Hematopoietic multipotent progenitor cell treated with erythropoietin and hydrocortisone succinate and interleukin-3 and kit ligand, for 17 days (in vitro differentiated cells): ENCODE measurements around the gene AXL.
A peak's percentile ranks its signal among the peaks of the same experiment; 100 is the strongest.
"Not testable (repeated sequence)": the region's sequence is repeated elsewhere in the genome, so short reads cannot be mapped to it uniquely, and the experiment has no call there.

ENCODE experiments used
- DNase-seq: peaks from one replicate; pipeline ENCODE4 v3.0.0-alpha.2; 2015; ENCODE audit warnings: low spot score

AXL gene

GRCh38 chr19:41206926-41207750 is 11.9 kb upstream of the AXL start:
- DNase-seq: peak; percentile 54

- DNase-seq: no peak
Measured at GRCh38 chr19:41214161-41214560, 4.9 kb upstream of the AXL start.

- DNase-seq: no peak
Measured at GRCh38 chr19:41217741-41218140, 1.3 kb upstream of the AXL start.

- no peak for DNase-seq
Measured at GRCh38 chr19:41218249-41218614, 791 bp upstream of the AXL start.

DNA sequence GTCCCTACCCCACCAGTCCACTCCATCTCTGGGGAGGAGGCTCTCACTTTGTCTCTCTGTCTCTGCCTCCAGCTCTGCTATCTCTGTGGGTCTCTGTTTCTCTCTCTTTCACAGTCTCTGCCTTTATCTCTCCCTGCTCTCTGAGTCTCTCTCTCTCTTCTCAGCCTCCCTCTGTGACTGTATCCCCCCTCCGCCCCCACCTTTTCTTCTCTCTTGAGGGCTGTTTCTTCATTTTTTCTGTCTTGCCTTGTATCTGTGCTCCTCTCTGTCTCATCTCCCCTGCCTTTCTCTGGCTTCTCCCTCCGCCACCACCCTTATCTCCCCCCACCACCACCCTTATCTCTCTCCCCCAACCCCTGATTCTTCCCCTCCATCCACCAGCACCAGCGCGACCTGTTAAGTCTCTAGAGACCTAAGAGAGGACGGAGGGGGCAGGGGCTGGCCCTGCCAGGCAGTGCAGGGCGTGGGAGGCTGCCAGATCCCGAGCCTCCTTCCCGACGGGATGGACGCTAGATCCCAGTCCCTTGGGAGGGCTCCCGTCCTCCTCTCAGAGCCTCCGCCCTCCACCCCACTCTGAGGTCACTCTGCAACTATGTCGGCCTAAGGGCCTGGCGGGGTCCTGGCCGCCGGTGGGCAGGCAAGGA is 1.0 kb downstream of the AXL start:
- no peak for DNase-seq

DNA sequence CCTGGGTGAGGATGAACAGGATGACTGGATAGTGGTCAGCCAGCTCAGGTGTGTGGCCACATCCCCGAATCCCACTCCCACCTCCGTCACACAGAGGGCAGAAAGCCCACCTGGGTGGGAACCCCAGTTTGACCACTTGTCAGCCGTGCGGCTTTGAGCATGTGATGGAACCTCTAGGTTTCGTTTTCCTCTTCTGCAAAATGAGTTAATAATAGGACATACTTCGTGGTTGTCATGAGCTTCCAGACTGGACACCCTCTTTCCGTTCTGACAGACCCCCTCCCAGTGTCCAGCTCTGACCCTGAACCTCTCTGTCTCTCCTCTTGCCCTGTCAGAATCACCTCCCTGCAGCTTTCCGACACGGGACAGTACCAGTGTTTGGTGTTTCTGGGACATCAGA is 1.8 kb downstream of the AXL start:
- no peak for DNase-seq

DNA sequence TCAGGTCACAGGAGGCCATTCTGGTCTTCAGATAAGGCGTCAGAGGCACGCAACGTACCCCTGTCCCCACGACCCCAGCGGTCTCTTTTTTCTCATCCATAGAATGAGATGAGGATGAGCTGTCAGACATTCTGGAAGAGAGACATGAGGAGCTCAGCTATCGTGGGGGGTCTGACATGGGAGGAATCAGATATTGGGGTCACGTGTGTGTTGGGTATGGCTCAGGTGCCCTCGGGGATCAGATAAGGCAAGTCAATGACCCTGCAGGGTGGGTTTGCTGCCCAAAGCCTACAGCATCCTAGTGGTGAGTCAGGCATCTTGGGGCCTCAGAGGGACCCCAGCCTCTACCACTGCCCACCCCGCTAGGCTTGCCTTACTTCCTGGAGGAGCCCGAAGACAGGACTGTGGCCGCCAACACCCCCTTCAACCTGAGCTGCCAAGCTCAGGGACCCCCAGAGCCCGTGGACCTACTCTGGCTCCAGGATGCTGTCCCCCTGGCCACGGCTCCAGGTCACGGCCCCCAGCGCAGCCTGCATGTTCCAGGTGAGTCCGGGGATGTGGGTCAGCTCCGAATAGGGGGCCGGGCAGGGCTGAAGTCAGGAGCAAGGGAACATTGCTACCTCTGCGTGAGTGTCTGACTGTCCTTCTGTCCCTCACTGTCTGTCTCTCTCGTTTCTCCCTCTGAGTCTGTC is 2.6 kb downstream of the AXL start:
- DNase-seq: no peak

DNA sequence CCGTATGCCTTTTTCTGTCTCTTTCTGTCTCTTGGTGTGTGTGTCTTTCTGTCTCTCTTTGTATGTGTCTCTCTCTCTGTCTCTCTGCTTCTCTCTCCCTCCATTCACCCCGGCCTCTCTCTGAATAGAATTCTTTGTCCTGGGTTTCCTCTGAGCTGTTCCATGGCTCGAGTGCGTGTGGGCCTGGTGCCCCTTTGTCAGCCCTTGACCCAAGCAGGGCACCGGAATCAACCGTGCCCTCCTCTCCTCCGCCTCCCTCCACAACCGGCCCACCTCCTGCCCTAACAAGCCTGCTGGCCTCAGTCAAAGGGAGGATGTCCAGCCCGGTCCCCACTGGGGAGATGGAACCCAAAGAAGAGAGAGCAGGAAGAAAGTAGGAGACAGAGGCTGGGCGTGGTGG is 3.2 kb downstream of the AXL start:
- no peak for DNase-seq

GRCh38 chr19:41223431-41224234 is 4.6 kb downstream of the AXL start:
- no peak for DNase-seq

GRCh38 chr19:41224632-41225031 is 5.6 kb downstream of the AXL start:
- DNase-seq: no peak

DNA sequence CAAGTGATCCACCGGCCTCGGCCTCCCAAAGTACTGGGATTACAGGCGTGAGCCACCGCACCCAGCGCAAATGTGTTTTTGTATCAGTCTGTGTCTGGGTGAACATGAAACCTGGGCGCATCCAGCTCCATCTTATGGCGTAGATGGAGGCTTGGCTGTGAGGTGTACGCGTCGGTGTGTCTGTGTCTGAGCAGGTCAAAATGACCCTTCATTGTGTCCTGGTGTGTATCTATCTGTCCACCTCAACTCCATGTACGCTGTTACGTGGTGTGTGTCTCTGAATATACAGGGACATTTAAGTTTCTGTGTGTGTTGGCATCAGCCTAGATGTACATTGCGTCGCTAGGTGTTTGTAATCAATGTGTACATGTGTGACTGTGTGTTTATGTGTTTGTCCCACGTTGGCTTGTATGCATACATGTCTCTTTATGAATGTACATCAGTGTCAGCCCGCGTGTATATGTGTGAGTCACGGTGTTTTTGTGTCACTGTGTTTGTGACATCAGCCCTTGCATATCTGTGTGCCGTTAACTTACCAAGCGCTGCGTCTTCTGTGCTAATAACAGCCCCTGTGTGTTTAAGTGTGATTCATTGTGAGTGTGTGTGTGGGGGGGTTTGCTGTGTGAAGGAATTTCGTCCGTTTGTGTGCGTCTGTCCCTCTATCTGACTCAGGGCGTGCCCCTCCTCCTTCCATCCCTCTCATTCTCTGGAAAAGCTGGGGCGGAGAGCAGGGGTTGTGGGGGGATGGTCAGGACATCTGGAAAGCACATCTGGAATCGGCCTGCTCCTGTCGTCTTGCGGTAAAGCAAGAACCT is 6.4 kb downstream of the AXL start:
- DNase-seq: no peak

DNA sequence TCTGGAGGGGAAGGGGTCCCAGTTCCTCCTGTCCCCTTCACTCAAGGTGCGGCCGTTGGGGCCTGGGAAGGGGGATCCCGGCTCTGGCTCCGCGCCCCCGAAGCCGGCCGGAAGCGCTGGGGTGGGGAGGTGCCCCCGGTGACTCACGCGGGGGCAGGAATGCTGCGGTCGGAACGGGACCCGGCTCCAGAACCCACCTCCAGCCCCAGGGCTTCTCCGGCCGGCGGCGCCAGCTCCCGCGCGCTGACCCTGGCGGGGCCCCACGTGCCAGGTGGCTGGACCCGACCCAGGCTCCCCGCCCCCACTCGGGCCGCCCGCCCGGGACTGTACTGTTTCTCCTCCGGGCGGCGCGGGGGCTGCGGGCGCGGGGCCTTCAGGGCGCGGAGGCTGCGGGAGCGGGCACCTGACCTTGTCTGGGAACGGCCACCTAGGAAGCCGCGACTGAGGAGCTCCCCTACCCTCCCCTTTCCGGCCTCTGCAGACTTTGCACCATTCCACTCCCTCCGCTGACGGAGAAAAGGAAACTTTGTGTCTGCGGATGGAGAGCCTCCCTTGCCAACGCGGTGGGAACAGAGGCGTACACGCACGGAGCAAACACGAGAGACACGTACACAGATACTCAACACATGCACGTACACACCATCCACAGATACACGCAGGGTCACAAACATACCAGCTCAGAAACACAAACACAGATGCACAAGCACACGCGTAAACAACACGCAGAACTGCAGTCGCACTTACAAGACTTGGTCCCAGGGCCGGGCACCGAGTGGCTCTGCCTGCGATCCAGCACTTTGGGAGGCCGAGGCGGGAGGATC is 7.2 kb downstream of the AXL start:
- no peak for DNase-seq

DNA sequence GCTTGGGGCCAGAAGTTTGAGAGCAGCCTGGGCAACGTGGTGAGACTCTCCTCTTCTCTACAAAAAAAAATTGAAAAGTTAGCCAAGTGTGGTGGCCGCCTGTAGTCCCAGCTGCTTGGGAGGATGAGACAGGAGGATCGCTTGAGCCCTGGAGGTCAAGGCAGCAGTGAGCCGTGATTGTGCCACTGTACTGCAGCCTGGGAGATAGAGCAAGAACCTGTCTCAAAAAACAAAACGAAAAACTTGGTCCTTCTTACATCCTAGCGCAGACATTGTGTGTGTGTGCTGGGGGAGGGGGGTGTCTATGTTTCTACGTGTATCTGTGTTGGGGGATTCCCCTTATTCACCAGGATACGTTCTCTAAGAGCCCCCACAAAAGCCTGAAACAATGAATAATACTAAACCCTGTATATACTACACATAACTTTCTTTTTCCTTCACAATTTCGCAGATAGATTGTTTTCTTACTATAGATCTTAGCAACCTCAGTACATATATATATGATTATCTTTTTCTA is 7.9 kb downstream of the AXL start:
- no peak for DNase-seq

DNA sequence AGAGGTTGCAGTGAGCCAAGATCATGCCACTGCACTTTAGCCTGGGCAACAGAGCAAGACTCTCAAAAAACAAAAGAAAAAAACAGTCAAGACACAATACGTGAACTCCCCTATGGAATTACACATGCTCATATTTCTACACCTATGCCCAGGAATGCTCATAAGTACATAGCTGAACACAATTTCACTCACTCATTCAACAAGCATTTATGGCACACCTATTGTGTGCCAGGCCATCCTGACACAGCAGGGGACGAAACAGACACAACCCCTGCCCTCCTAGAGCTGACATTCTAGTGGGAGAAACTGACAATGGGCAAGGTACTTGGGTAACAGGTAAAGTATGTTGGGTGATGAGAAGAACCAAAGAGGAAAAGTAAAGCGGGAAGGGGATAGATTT is 9.5 kb downstream of the AXL start:
- DNase-seq: no peak

GRCh38 chr19:41229338-41229737 is 10.3 kb downstream of the AXL start:
- DNase-seq: not testable (repeated sequence)

GRCh38 chr19:41230067-41230857 is 11.2 kb downstream of the AXL start:
- DNase-seq: no peak

DNA sequence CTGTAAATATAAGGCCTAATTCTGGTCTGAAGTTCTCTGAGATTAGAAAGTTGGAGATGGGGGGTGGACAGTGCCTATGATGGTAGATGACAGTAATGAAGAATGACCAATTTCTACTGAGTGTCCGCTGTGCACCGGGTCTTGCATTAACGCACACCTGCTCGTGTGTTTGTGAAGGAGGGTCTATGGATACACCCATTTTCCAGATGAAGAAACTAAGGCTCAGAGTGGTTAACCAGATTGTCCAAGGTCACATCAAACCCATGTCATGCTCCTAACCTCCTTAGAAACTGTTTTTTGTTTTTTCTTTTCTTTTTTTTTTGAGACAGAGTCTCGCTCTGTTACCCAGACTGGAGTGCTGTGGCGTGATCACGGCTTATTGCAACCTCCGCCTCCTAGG is 13.7 kb downstream of the AXL start:
- no peak for DNase-seq

GRCh38 chr19:41233748-41234240 is 14.8 kb downstream of the AXL start:
- DNase-seq: no peak

GRCh38 chr19:41234512-41235168 is 15.6 kb downstream of the AXL start:
- no peak for DNase-seq
